Osteoblast (primary cell): ENCODE data around the gene ATG2B. TPM values are rescaled to one million over a fixed set of nuclear protein-coding genes. Genes with fewer than 3 reads are reported as not detected.

Source experiments
- DNase-seq: peaks from one replicate; pipeline ENCODE4 v3.0.0; 2011; ENCODE audit warnings: low spot score, mixed read lengths; ENCODE audit not compliant: insufficient read length; ENCODE audit errors: missing footprints
- H2AFZ ChIP-seq: 2 replicates; pipeline ENCODE4 v1.6.0; 2011; ENCODE audit warnings: mild to moderate bottlenecking, low read length
- H3K27ac ChIP-seq: 2 replicates; pipeline ENCODE4 v1.5.1; 2011; ENCODE audit warnings: mild to moderate bottlenecking, low read depth, low read length, moderate library complexity
- H3K27me3 ChIP-seq: 2 replicates; pipeline ENCODE4 v1.6.0; 2012; ENCODE audit warnings: mild to moderate bottlenecking, control low read depth, inconsistent platforms, low read length, moderate library complexity; ENCODE audit not compliant: insufficient read depth
- H3K36me3 ChIP-seq: 2 replicates; pipeline ENCODE4 v1.5.1; 2011; ENCODE audit warnings: mild to moderate bottlenecking, low read length, control low read depth, moderate library complexity; ENCODE audit not compliant: insufficient read depth
- H3K4me1 ChIP-seq: 2 replicates; pipeline ENCODE4 v1.5.1; 2011; ENCODE audit warnings: mild to moderate bottlenecking, low read length, control low read depth, moderate library complexity; ENCODE audit not compliant: insufficient read depth
- H3K4me2 ChIP-seq: 2 replicates; pipeline ENCODE4 v1.6.0; 2011; ENCODE audit warnings: mild to moderate bottlenecking, low read length; ENCODE audit not compliant: insufficient read depth
- H3K4me3 ChIP-seq: fragments of 200-600 bp; sonication (generic); 3 replicates; pipeline ENCODE4 v1.5.1; 2012; ENCODE audit warnings: mild to moderate bottlenecking, low read length, inconsistent platforms; ENCODE audit not compliant: insufficient read depth
- H3K79me2 ChIP-seq: 2 replicates; pipeline ENCODE4 v1.6.0; 2012; ENCODE audit warnings: mild to moderate bottlenecking, low read length, control low read depth, inconsistent platforms; ENCODE audit not compliant: insufficient read depth
- H3K9me3 ChIP-seq: 2 replicates; pipeline ENCODE4 v1.5.1; 2011; ENCODE audit warnings: low read depth, low read length, control low read depth
- H4K20me1 ChIP-seq: 2 replicates; pipeline ENCODE4 v1.6.0; 2012; ENCODE audit warnings: mild to moderate bottlenecking, low read length, control low read depth; ENCODE audit not compliant: insufficient read depth
- total RNA-seq: library from RNA; depleted of rRNA; stranded (reverse); fragments of >200 nt; gene quantifications from 2 replicates; pipeline ENCODE4 v1.2.3, GENCODE V29; 2012
- TF ChIP-seq, protein P1 (sequence below): IDR thresholded peaks from 2 replicates; pipeline ENCODE4 v1.5.1; 2011; ENCODE audit warnings: mild to moderate bottlenecking, low read depth, low read length, moderate library complexity; ENCODE audit errors: extremely low read depth

The ATG2B gene
- total RNA-seq, 1 donor, result 35.1 TPM

GRCh38 chr14:96261772-96262655 is 101.1 kb downstream of the ATG2B start:
- DNase-seq, result no peak
- Histone ChIP-seq H2AFZ (no peak overlapping the region), H3K9me3 (no peaks in the 10 kb centered on the region), H3K79me2 (peaks cover 39% of the 10 kb centered on the region), H3K4me2 (no peak overlapping the region), H3K27ac (no peak overlapping the region), H3K27me3 (no peaks in the 10 kb centered on the region), H3K4me3 (no peak overlapping the region), H4K20me1 (no peaks in the 10 kb centered on the region), H3K4me1 (peaks cover 16% of the 10 kb centered on the region), H3K36me3 (peaks cover 43% of the 10 kb centered on the region)
- TF ChIP-seq, protein P1, sequence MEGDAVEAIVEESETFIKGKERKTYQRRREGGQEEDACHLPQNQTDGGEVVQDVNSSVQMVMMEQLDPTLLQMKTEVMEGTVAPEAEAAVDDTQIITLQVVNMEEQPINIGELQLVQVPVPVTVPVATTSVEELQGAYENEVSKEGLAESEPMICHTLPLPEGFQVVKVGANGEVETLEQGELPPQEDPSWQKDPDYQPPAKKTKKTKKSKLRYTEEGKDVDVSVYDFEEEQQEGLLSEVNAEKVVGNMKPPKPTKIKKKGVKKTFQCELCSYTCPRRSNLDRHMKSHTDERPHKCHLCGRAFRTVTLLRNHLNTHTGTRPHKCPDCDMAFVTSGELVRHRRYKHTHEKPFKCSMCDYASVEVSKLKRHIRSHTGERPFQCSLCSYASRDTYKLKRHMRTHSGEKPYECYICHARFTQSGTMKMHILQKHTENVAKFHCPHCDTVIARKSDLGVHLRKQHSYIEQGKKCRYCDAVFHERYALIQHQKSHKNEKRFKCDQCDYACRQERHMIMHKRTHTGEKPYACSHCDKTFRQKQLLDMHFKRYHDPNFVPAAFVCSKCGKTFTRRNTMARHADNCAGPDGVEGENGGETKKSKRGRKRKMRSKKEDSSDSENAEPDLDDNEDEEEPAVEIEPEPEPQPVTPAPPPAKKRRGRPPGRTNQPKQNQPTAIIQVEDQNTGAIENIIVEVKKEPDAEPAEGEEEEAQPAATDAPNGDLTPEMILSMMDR, result peak; percentile 11

- H3K36me3 ChIP-seq, result peaks cover 43% of the 10 kb centered on the region
- H3K4me3 ChIP-seq, result no peak overlapping the region
- no peaks in the 10 kb centered on the region for H3K27me3 ChIP-seq
- H2AFZ ChIP-seq, result no peak overlapping the region
- DNase-seq, result no peak
- peaks cover 23% of the 10 kb centered on the region for H3K4me1 ChIP-seq
- H3K79me2 ChIP-seq, result peaks cover 41% of the 10 kb centered on the region
- TF ChIP-seq, protein P1, result no peak
- H3K4me2 ChIP-seq, result no peak overlapping the region
- H3K9me3 ChIP-seq, result no peaks in the 10 kb centered on the region
- H3K27ac ChIP-seq, result peak overlapping the region; percentile 47
- H4K20me1 ChIP-seq, result no peaks in the 10 kb centered on the region
These were observed 102.1 kb downstream of the ATG2B start for GRCh38 chr14:96261053-96261452.

GRCh38 chr14:96260341-96260821 is 102.8 kb downstream of the ATG2B start:
- peak overlapping the region; percentile 4 for H3K4me2 ChIP-seq
- peaks cover 41% of the 10 kb centered on the region for H3K79me2 ChIP-seq
- H2AFZ ChIP-seq, result no peak overlapping the region
- peak overlapping the region; percentile 47 for H3K27ac ChIP-seq
- H3K27me3 ChIP-seq, result no peaks in the 10 kb centered on the region
- H3K36me3 ChIP-seq, result peaks cover 40% of the 10 kb centered on the region
- H3K4me1 ChIP-seq, result peaks cover 30% of the 10 kb centered on the region
- peak; percentile 92 for DNase-seq
- H4K20me1 ChIP-seq, result no peaks in the 10 kb centered on the region
- TF ChIP-seq, protein P1, result no peak
- no peak overlapping the region for H3K4me3 ChIP-seq
- H3K9me3 ChIP-seq, result no peaks in the 10 kb centered on the region

DNA sequence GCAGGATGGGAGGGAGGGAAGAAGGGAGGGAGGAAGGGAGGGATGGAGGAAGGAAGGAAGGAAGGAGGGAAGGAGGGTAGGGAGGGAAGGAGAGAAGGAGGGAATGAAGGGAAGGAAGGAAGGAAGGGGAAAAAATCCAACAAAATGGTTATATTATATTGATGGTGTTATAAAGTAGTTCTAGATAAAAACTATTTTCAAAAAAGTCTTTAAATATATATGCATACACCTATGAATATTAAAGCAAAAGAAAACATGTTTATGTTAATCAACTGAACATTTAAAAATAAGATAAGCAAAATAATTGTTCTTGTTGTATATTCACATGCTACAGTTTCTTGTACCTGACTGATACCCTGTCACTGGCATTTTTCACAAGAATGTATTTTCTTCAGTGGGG is 105.2 kb downstream of the ATG2B start:
- Histone ChIP-seq H4K20me1 (no peaks in the 10 kb centered on the region), H3K27me3 (no peaks in the 10 kb centered on the region), H3K36me3 (peaks cover 20% of the 10 kb centered on the region), H3K4me2 (peak overlapping the region; percentile 75), H3K27ac (no peak overlapping the region), H3K4me3 (peak overlapping the region; percentile 59), H2AFZ (no peak overlapping the region), H3K4me1 (peaks cover 48% of the 10 kb centered on the region), H3K9me3 (no peaks in the 10 kb centered on the region), H3K79me2 (peaks cover 39% of the 10 kb centered on the region)
- TF ChIP-seq, protein P1, result no peak
- DNase-seq, result no peak
